Measurements from ENCODE around the gene TMEM89. TPM values are rescaled to one million over a fixed set of nuclear protein-coding genes. Genes with fewer than 3 reads are reported as not detected.

Gene TMEM89
- total and polyA plus RNA-seq, 2 of the 13 experiments (the other 11 are each of a cell fraction or from before 2014, with no cell fraction given), result 0.31 to 0.59 TPM

- TF ChIP-seq REPIN1 (CRISPR knock-in tag; IDR thresholded peaks at IDR 0.05; ENCODE audit: borderline replicate concordance, low read depth) (peak; percentile 42; the same call in 1 of the 2 replicates), SRF (IDR thresholded peaks at IDR 0.05; ENCODE audit: low read depth, low read length) (no peak), POLR2AphosphoS2 (IDR thresholded peaks at IDR 0.05; ENCODE audit: low read depth, low read length) (no peak), ZNF772 (CRISPR knock-in tag; IDR thresholded peaks at IDR 0.05) (0 out of 2 replicates have a peak, but pooled peaks have one; percentile 17), ZNF672 (CRISPR knock-in tag; IDR thresholded peaks at IDR 0.05) (peak; percentile 56; the same call in 1 of the 2 replicates), ZNF44 (CRISPR knock-in tag; IDR thresholded peaks at IDR 0.05) (peak; percentile 17; the same call in 1 of the 2 replicates), ZNF557 (CRISPR knock-in tag; IDR thresholded peaks at IDR 0.05) (no peak; the same call in 1 of the 2 replicates), ZKSCAN8 (CRISPR knock-in tag; IDR thresholded peaks at IDR 0.05; ENCODE audit: borderline replicate concordance) (no peak), MYNN (CRISPR knock-in tag; IDR thresholded peaks at IDR 0.05; ENCODE audit: low read depth) (no peak), KLF11 (CRISPR knock-in tag; IDR thresholded peaks at IDR 0.05) (no peak), ZNF598 (CRISPR knock-in tag; IDR thresholded peaks at IDR 0.05; ENCODE audit: borderline replicate concordance) (peak; percentile 58; the same call in 1 of the 2 replicates), ZNF367 (CRISPR knock-in tag; IDR thresholded peaks at IDR 0.05; ENCODE audit: borderline replicate concordance) (no peak), ZNF775 (CRISPR knock-in tag; IDR thresholded peaks at IDR 0.05; ENCODE audit: borderline replicate concordance) (peak; percentile 78; the same call in 1 of the 2 replicates), ZNF713 (CRISPR knock-in tag; IDR thresholded peaks at IDR 0.05) (no peak), HMG20A (CRISPR knock-in tag; IDR thresholded peaks at IDR 0.05; ENCODE audit: borderline replicate concordance) (no peak), HOXD1 (CRISPR knock-in tag; IDR thresholded peaks at IDR 0.05) (0 out of 2 replicates have a peak, but pooled peaks have one; percentile 22), THRA (CRISPR knock-in tag; IDR thresholded peaks at IDR 0.05; ENCODE audit: borderline replicate concordance) (no peak), SIX1 (CRISPR knock-in tag; IDR thresholded peaks at IDR 0.05; ENCODE audit: borderline replicate concordance) (no peak), NFRKB (IDR thresholded peaks at IDR 0.05) (no peak), AGO2 (optimal IDR thresholded peaks at IDR 0.05; ENCODE audit: low read depth, low read length) (peak; percentile 69), ZNF207 (IDR thresholded peaks at IDR 0.05; ENCODE audit: borderline replicate concordance) (no peak), ISX (CRISPR knock-in tag; conservative IDR thresholded peaks at IDR 0.05) (no peak; the same call in 1 of the 2 replicates)
- TF ChIP-seq, protein P1, sequence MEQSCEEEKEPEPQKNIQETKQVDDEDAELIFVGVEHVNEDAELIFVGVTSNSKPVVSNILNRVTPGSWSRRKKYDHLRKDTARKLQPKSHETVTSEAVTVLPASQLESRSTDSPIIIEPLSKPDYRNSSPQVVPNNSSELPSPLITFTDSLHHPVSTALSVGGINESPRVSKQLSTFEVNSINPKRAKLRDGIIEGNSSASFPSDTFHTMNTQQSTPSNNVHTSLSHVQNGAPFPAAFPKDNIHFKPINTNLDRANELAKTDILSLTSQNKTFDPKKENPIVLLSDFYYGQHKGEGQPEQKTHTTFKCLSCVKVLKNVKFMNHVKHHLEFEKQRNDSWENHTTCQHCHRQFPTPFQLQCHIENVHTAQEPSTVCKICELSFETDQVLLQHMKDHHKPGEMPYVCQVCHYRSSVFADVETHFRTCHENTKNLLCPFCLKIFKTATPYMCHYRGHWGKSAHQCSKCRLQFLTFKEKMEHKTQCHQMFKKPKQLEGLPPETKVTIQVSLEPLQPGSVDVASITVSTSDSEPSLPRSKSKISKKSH (CRISPR knock-in tag; IDR thresholded peaks at IDR 0.05; ENCODE audit: borderline replicate concordance), result peak; percentile 30
- TF ChIP-seq, protein P2, sequence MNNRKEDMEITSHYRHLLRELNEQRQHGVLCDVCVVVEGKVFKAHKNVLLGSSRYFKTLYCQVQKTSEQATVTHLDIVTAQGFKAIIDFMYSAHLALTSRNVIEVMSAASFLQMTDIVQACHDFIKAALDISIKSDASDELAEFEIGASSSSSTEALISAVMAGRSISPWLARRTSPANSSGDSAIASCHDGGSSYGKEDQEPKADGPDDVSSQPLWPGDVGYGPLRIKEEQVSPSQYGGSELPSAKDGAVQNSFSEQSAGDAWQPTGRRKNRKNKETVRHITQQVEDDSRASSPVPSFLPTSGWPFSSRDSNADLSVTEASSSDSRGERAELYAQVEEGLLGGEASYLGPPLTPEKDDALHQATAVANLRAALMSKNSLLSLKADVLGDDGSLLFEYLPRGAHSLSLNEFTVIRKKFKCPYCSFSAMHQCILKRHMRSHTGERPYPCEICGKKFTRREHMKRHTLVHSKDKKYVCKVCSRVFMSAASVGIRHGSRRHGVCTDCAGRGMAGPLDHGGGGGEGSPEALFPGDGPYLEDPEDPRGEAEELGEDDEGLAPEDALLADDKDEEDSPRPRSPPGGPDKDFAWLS (CRISPR knock-in tag; IDR thresholded peaks at IDR 0.05; ENCODE audit: borderline replicate concordance), result 0 out of 2 replicates have a peak, but pooled peaks have one; percentile 11
- TF ChIP-seq, protein P3, sequence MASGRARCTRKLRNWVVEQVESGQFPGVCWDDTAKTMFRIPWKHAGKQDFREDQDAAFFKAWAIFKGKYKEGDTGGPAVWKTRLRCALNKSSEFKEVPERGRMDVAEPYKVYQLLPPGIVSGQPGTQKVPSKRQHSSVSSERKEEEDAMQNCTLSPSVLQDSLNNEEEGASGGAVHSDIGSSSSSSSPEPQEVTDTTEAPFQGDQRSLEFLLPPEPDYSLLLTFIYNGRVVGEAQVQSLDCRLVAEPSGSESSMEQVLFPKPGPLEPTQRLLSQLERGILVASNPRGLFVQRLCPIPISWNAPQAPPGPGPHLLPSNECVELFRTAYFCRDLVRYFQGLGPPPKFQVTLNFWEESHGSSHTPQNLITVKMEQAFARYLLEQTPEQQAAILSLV (CRISPR knock-in tag; IDR thresholded peaks at IDR 0.05; ENCODE audit: borderline replicate concordance), result 0 out of 2 replicates have a peak, but pooled peaks have one; percentile 40
These were observed 13.9 kb upstream of the TMEM89 start, which contains the start of gene SLC26A6 (continued) for GRCh38 chr3:48635222-48636021.
